DND-41 (cell line): ENCODE measurements around the gene THSD4.

ENCODE experiments used
- EZH2 ChIP-seq: IDR thresholded peaks from 3 replicates; pipeline ENCODE4 v1.6.1; 2012; ENCODE audit warnings: borderline replicate concordance, low read depth, mild to moderate bottlenecking, moderate library complexity, low read length, inconsistent platforms; ENCODE audit not compliant: severe bottlenecking
- TF ChIP-seq, protein P1 (sequence below): IDR thresholded peaks from 2 replicates; pipeline ENCODE4 v1.5.1; 2012; ENCODE audit warnings: borderline replicate concordance, low read length, moderate library complexity, mild to moderate bottlenecking; ENCODE audit not compliant: poor library complexity, severe bottlenecking; ENCODE audit errors: extremely low read depth

- no peak for TF ChIP-seq EZH2
- TF ChIP-seq, protein P1, sequence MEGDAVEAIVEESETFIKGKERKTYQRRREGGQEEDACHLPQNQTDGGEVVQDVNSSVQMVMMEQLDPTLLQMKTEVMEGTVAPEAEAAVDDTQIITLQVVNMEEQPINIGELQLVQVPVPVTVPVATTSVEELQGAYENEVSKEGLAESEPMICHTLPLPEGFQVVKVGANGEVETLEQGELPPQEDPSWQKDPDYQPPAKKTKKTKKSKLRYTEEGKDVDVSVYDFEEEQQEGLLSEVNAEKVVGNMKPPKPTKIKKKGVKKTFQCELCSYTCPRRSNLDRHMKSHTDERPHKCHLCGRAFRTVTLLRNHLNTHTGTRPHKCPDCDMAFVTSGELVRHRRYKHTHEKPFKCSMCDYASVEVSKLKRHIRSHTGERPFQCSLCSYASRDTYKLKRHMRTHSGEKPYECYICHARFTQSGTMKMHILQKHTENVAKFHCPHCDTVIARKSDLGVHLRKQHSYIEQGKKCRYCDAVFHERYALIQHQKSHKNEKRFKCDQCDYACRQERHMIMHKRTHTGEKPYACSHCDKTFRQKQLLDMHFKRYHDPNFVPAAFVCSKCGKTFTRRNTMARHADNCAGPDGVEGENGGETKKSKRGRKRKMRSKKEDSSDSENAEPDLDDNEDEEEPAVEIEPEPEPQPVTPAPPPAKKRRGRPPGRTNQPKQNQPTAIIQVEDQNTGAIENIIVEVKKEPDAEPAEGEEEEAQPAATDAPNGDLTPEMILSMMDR = no peak
Measured at GRCh38 chr15:71089801-71090200, 25.5 kb upstream of the THSD4 start.
